ENCODE data around the gene ARHGAP19.

ARHGAP19 gene, protein sequence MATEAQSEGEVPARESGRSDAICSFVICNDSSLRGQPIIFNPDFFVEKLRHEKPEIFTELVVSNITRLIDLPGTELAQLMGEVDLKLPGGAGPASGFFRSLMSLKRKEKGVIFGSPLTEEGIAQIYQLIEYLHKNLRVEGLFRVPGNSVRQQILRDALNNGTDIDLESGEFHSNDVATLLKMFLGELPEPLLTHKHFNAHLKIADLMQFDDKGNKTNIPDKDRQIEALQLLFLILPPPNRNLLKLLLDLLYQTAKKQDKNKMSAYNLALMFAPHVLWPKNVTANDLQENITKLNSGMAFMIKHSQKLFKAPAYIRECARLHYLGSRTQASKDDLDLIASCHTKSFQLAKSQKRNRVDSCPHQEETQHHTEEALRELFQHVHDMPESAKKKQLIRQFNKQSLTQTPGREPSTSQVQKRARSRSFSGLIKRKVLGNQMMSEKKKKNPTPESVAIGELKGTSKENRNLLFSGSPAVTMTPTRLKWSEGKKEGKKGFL

GRCh38 chr10:97292097-97292861, at the start of gene ARHGAP19:
Gene ARHGAP19, minus strand, starts transcription at chr10:97292637. Its CDS starts 10 bp downstream, at chr10:97292627.
- TF ChIP-seq ZFX (IDR thresholded peaks at IDR 0.05) = peak; percentile 83; the same call in 1 of the 2 replicates
- TF ChIP-seq, protein P1, sequence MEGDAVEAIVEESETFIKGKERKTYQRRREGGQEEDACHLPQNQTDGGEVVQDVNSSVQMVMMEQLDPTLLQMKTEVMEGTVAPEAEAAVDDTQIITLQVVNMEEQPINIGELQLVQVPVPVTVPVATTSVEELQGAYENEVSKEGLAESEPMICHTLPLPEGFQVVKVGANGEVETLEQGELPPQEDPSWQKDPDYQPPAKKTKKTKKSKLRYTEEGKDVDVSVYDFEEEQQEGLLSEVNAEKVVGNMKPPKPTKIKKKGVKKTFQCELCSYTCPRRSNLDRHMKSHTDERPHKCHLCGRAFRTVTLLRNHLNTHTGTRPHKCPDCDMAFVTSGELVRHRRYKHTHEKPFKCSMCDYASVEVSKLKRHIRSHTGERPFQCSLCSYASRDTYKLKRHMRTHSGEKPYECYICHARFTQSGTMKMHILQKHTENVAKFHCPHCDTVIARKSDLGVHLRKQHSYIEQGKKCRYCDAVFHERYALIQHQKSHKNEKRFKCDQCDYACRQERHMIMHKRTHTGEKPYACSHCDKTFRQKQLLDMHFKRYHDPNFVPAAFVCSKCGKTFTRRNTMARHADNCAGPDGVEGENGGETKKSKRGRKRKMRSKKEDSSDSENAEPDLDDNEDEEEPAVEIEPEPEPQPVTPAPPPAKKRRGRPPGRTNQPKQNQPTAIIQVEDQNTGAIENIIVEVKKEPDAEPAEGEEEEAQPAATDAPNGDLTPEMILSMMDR (conservative IDR thresholded peaks at IDR 0.05) = no peak
- H3K27ac ChIP-seq = peak within 1 kb of the TSS; percentile 93

DNA sequence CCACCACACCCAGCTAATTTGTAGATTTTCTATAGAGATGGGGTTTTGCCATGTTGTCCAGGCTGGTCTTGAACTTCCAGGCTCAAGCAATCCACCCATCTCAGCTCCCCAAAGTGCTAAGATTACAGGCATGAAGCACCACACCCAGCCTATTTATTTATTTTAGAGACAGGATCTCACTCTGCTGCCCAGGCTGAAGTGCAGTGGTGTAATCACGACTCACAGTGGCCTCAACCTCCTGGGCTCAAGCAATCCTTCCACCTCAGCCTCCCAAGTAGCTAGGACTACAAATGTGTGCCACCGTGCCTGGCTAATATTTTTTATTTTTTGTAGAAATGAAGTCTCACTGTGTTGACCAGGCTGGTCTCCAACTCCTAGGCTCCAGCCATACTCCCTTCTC, 49.0 kb upstream of the ARHGAP19 start:
- no peak overlapping the region for H3K27ac ChIP-seq
- TF ChIP-seq, protein P1 (conservative IDR thresholded peaks at IDR 0.05) = no peak
- no peak for TF ChIP-seq ZFX (IDR thresholded peaks at IDR 0.05)

- no peak overlapping the region for H3K27ac ChIP-seq
- TF ChIP-seq, protein P1 (conservative IDR thresholded peaks at IDR 0.05) = no peak
- no peak for TF ChIP-seq ZFX (IDR thresholded peaks at IDR 0.05)
Measured at GRCh38 chr10:97338041-97338440, 45.6 kb upstream of the ARHGAP19 start.

GRCh38 chr10:97336942-97337831, 44.8 kb upstream of the ARHGAP19 start:
- peak overlapping the region; percentile 59 for H3K27ac ChIP-seq
- no peak for TF ChIP-seq ZFX (IDR thresholded peaks at IDR 0.05)
- TF ChIP-seq, protein P1 (conservative IDR thresholded peaks at IDR 0.05) = no peak

GRCh38 chr10:97336446-97336845, 44.0 kb upstream of the ARHGAP19 start:
- H3K27ac ChIP-seq = no peak overlapping the region
- no peak for TF ChIP-seq ZFX (IDR thresholded peaks at IDR 0.05)
- TF ChIP-seq, protein P1 (conservative IDR thresholded peaks at IDR 0.05) = no peak

GRCh38 chr10:97336006-97336405, 43.6 kb upstream of the ARHGAP19 start:
- TF ChIP-seq, protein P1 (conservative IDR thresholded peaks at IDR 0.05) = no peak
- no peak for TF ChIP-seq ZFX (IDR thresholded peaks at IDR 0.05)
- H3K27ac ChIP-seq = no peak overlapping the region
